HEK293 (cell line): ENCODE data around the gene TTLL5.
"Not testable (repeated sequence)": the region's sequence is repeated elsewhere in the genome, so short reads cannot be mapped to it uniquely, and the experiment has no call there.

Source experiments
- KLF10 ChIP-seq: fragments of 450-650 bp; IDR thresholded peaks from 2 replicates; pipeline ENCODE4 v1.5.1; 2018; ENCODE audit warnings: missing biosample characterization, mild to moderate bottlenecking, missing genetic modification characterization
- SALL2 ChIP-seq: fragments of 450-650 bp; formaldehyde crosslinking; IDR thresholded peaks from 2 replicates; pipeline ENCODE4 v1.5.0; 2017; ENCODE audit warnings: missing biosample characterization, mild to moderate bottlenecking, missing genetic modification characterization, borderline replicate concordance
- ZNF121 ChIP-seq: fragments of 450-650 bp; formaldehyde crosslinking; IDR thresholded peaks from 2 replicates; pipeline ENCODE4 v1.5.1; 2016; ENCODE audit warnings: missing biosample characterization, missing genetic modification characterization
- ZNF146 ChIP-seq: fragments of 450-650 bp; formaldehyde crosslinking; IDR thresholded peaks from 2 replicates; pipeline ENCODE4 v1.5.1; 2016; ENCODE audit warnings: missing biosample characterization, missing genetic modification characterization
- ZNF184 ChIP-seq: fragments of 450-650 bp; IDR thresholded peaks from 2 replicates; pipeline ENCODE4 v1.5.1; 2018; ENCODE audit warnings: missing biosample characterization, mild to moderate bottlenecking, missing genetic modification characterization
- ZNF362 ChIP-seq: fragments of 450-650 bp; formaldehyde crosslinking; IDR thresholded peaks from 2 replicates; pipeline ENCODE4 v1.5.1; 2016; ENCODE audit warnings: missing biosample characterization, missing genetic modification characterization
- ZNF423 ChIP-seq: fragments of 450-650 bp; formaldehyde crosslinking; IDR thresholded peaks from 2 replicates; pipeline ENCODE4 v1.5.1; 2016; ENCODE audit warnings: missing biosample characterization, missing genetic modification characterization
- ZNF501 ChIP-seq: fragments of 450-650 bp; formaldehyde crosslinking; IDR thresholded peaks from 2 replicates; pipeline ENCODE4 v1.5.1; 2016; ENCODE audit warnings: missing biosample characterization, missing genetic modification characterization
- TF ChIP-seq, protein P1 (sequence below): fragments of 450-650 bp; formaldehyde crosslinking; IDR thresholded peaks from 2 replicates; pipeline ENCODE4 v1.5.1; 2016; ENCODE audit warnings: missing biosample characterization, missing genetic modification characterization
- TF ChIP-seq, protein P2 (sequence below): fragments of 450-650 bp; IDR thresholded peaks from 2 replicates; pipeline ENCODE4 v1.5.1; 2018; ENCODE audit warnings: missing biosample characterization, missing genetic modification characterization

DNA sequence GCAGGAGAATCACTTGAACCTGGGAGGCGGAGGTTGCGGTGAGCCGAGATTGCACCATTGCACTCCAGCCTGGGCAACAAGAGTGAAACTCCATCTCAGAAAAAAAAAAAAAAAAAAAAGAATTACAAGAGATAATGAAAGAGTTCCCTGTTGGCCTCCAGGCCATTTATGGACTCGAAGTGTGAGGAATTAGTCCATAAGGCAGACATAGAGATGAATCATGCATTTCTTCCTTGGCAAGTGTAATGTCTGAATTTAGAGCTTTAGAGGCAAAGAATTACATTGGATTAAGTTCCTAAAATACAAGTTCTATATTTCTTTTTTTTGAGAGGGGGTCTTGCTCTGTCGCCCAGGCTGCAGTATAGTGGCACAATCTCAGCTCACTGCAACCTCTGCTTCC lies 185.6 kb downstream of the TTLL5 start:
- TF ChIP-seq KLF10 (tag by site-specific recombination); ZNF146; ZNF362 (tag by site-specific recombination); ZNF501 (tag by site-specific recombination); ZNF121 (tag by site-specific recombination); ZNF423; ZNF184; SALL2 (tag by site-specific recombination): not testable (repeated sequence)
- TF ChIP-seq, protein P1, sequence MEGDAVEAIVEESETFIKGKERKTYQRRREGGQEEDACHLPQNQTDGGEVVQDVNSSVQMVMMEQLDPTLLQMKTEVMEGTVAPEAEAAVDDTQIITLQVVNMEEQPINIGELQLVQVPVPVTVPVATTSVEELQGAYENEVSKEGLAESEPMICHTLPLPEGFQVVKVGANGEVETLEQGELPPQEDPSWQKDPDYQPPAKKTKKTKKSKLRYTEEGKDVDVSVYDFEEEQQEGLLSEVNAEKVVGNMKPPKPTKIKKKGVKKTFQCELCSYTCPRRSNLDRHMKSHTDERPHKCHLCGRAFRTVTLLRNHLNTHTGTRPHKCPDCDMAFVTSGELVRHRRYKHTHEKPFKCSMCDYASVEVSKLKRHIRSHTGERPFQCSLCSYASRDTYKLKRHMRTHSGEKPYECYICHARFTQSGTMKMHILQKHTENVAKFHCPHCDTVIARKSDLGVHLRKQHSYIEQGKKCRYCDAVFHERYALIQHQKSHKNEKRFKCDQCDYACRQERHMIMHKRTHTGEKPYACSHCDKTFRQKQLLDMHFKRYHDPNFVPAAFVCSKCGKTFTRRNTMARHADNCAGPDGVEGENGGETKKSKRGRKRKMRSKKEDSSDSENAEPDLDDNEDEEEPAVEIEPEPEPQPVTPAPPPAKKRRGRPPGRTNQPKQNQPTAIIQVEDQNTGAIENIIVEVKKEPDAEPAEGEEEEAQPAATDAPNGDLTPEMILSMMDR (tag by site-specific recombination) = not testable (repeated sequence)
- TF ChIP-seq, protein P2, sequence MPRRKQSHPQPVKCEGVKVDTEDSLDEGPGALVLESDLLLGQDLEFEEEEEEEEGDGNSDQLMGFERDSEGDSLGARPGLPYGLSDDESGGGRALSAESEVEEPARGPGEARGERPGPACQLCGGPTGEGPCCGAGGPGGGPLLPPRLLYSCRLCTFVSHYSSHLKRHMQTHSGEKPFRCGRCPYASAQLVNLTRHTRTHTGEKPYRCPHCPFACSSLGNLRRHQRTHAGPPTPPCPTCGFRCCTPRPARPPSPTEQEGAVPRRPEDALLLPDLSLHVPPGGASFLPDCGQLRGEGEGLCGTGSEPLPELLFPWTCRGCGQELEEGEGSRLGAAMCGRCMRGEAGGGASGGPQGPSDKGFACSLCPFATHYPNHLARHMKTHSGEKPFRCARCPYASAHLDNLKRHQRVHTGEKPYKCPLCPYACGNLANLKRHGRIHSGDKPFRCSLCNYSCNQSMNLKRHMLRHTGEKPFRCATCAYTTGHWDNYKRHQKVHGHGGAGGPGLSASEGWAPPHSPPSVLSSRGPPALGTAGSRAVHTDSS = not testable (repeated sequence)
